Measurements from ENCODE around the gene MUCL3. TPM values are rescaled to one million over a fixed set of nuclear protein-coding genes. Genes with fewer than 3 reads are reported as not detected.

Gene MUCL3
- total and polyA plus RNA-seq, 10 of the 15 experiments (the other 5 are each of a cell fraction or from before 2014, with no cell fraction given), result 0.03 to 1.4 (median 0.61) TPM

GRCh38 chr6:31001281-31001888 is 60.6 kb downstream of the MUCL3 start:
- ChIA-PET SMC1A (ENCODE audit: uncharacterized antibody, unreplicated experiment) (interaction anchor here (0.7 to 1.3 kb wide), 2 partner anchors 11 to 43 kb away, joined by 3 to 5 read pairs; no protein-coding TSS in a partner anchor), RAD21 (ENCODE audit: unreplicated experiment) (no interaction called here), POLR2A (no interaction called here), CTCF (no interaction called here)
- Histone ChIP-seq H3K4me3 (no peak overlapping the region), H2AFZ (ENCODE audit: control insufficient read depth, low read depth, low read length) (no peak overlapping the region), H3K4me2 (ENCODE audit: control insufficient read depth, insufficient read depth) (no peak overlapping the region), H3K9me3 (replicated peaks; ENCODE audit: control insufficient read depth, insufficient read depth, low read length) (no peaks in the 10 kb centered on the region; the same call in 2 of the 3 replicates), H3K27me3 (replicated peaks in 1 of 2; ENCODE audit: control insufficient read depth in 2 of 2, insufficient read depth in 2 of 2, low read length in 1 of 2) (no peaks in the 10 kb centered on the region), H3K4me1 (ENCODE audit: control insufficient read depth, insufficient read depth, low read length) (peaks cover 16% of the 10 kb centered on the region), H3K36me3 (ENCODE audit: control insufficient read depth in 2 of 2, insufficient read depth in 2 of 2, low read length in 1 of 2) (no peaks in the 10 kb centered on the region), H3K9ac (ENCODE audit: control insufficient read depth, insufficient read depth, low read length) (no peak overlapping the region), H3K27ac (ENCODE audit: control insufficient read depth, insufficient read depth) (no peak overlapping the region), H4K20me1 (ENCODE audit: control insufficient read depth, insufficient read depth) (no peaks in the 10 kb centered on the region), H3K79me2 (ENCODE audit: control insufficient read depth, insufficient read depth, low read length) (no peaks in the 10 kb centered on the region)
- TF ChIP-seq BMI1 (IDR thresholded peaks at IDR 0.05; ENCODE audit: borderline replicate concordance) (no peak), ZBTB40 (IDR thresholded peaks at IDR 0.05; ENCODE audit: borderline replicate concordance) (no peak)
- intact Hi-C loops (cut with micrococcal nuclease; ENCODE audit: unreplicated experiment), result no loop called here
- ATAC-seq (no peak), FAIRE-seq (no peak), DNase-seq (ENCODE audit: low read depth, low spot score) (no peak)
- 64% methylated on average over 13 of the region's 13 CpGs for WGBS (ENCODE audit: insufficient coverage, insufficient replicate concordance, low lambda C conversion rate, missing lambda C conversion rate)
- BruUV-seq (replicated peaks), result no TSS peak
- in situ Hi-C loops (cut with MboI), result no loop called here
